Omental fat pad (tissue), 4 donors: ENCODE results near the gene DMRT1. TPM values are rescaled to one million over a fixed set of nuclear protein-coding genes. Genes with fewer than 3 reads are reported as not detected.
"Not testable (repeated sequence)": the region's sequence is repeated elsewhere in the genome, so short reads cannot be mapped to it uniquely, and the experiment has no call there.

Experiments used
- ATAC-seq: fragments of 150-250 bp; one replicate; pipeline ENCODE4 v1.9.1; 2016; ENCODE audit warnings: mild to moderate bottlenecking, moderate library complexity; ENCODE audit not compliant: low FRiP score
- DNase-seq: peaks from one replicate; pipeline ENCODE4 v3.0.0-alpha.2; 2019; ENCODE audit warnings: low spot score
- total RNA-seq, 4 donors: library from RNA; depleted of rRNA; stranded (reverse); fragments of >200 nt; gene quantifications; one replicate each; pipeline ENCODE4 v1.1.0, GENCODE V29; 2016
- TF ChIP-seq, protein P1 (sequence below), 3 donors: fragments of 450-650 bp; IDR thresholded peaks; one replicate each; pipeline ENCODE4 v1.5.1; 2016 to 2017; ENCODE audit warnings: antibody characterized with exemption in 3 of 3, mild to moderate bottlenecking in 3 of 3, moderate library complexity in 2 of 3

Gene DMRT1
- total RNA-seq, 4 donors from 2014 or later, result not detected

DNA sequence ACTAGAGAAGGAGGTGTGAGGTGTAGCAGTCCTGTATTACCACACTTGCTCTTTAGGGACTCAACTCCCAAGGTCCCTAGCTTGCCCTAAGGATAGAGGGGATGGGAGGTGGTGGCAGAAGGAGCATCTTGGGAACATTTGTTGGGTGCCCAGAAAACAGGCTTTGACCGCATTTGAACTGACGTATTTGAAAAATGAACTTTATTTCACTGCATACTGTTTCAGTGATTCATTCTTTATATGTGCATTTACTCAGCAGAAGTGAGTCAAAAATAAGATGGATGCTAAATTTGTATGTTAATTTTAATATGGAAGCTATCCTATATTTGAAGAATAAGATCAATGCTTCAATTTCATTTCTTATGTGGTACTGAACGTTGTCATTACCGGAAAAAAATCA is 153.7 kb downstream of the DMRT1 start:
- ATAC-seq, result no peak
- DNase-seq, result no peak
- TF ChIP-seq, protein P1, sequence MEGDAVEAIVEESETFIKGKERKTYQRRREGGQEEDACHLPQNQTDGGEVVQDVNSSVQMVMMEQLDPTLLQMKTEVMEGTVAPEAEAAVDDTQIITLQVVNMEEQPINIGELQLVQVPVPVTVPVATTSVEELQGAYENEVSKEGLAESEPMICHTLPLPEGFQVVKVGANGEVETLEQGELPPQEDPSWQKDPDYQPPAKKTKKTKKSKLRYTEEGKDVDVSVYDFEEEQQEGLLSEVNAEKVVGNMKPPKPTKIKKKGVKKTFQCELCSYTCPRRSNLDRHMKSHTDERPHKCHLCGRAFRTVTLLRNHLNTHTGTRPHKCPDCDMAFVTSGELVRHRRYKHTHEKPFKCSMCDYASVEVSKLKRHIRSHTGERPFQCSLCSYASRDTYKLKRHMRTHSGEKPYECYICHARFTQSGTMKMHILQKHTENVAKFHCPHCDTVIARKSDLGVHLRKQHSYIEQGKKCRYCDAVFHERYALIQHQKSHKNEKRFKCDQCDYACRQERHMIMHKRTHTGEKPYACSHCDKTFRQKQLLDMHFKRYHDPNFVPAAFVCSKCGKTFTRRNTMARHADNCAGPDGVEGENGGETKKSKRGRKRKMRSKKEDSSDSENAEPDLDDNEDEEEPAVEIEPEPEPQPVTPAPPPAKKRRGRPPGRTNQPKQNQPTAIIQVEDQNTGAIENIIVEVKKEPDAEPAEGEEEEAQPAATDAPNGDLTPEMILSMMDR (IDR thresholded peaks at IDR 0.05), result no peak

DNA sequence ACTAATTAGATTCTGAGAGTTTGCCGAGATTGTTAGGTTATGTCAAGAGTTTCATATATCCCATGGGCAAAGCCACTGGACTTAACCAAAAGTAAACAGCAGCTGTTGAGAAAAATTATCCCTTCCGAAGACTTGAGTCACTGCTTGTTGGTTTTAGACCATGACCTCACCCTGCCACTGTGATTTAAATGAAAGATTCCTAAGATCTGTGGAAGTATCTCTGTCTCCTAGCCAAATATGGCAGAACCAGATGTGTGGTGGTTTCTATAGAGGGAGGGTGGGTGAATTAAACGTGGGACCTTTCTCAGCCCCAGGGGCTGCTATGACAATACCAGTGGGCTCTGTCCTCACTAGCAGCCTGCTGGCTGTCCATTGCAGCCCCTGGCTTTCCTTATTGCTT is 154.3 kb downstream of the DMRT1 start:
- DNase-seq (no peak), ATAC-seq (no peak)
- TF ChIP-seq, protein P1 (IDR thresholded peaks at IDR 0.05), result no peak

DNA sequence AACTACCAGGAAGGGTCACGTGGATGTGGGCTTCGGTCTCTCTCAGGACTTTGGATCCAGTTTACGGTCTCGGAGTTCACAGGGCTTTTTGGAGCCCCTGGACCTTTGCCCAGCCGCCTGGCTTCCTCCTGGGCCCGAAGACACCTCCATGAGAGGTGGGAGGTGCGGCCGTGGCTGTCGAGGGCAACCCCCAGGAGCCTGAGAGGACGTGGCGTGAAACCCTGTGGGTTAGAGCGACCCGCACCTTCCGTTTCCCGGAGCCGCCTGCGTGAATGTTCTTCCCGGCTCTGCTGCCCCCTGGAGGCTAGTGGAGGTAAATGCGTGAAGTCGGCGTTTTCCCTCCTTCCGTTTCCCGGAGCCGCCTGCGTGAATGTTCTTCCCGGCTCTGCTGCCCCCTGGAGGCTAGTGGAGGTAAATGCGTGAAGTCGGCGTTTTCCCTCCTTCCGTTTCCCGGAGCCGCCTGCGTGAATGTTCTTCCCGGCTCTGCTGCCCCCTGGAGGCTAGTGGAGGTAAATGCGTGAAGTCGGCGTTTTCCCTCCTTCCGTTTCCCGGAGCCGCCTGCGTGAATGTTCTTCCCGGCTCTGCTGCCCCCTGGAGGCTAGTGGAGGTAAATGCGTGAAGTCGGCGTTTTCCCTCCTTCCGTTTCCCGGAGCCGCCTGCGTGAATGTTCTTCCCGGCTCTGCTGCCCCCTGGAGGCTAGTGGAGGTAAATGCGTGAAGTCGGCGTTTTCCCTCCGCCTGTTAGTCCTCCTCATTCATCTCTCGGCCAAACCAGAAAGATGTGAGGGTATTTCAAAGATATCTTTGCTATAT is 157.0 kb downstream of the DMRT1 start:
- ATAC-seq, DNase-seq: not testable (repeated sequence)

DNA sequence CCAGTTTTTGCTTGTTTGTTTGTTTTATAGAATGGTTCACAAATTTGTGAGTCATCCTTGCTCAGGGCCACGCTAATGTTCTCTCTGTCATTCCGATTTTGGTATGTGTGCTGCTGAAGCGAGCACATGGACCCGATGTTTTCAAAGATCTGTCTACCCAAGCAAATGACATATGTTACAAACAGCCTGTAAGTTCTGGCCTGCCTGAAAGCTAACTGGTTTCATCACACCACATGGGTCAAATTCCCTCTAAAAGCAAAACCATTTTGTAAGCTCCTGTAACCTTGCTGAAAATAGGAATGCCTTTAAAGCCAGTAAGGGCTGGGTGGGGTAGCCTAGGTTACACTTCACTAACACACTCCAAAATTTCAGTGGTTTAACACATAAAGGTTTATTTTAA is 160.3 kb downstream of the DMRT1 start:
- DNase-seq (no peak), ATAC-seq (no peak)
- TF ChIP-seq, protein P1 (IDR thresholded peaks at IDR 0.05), result no peak

DNA sequence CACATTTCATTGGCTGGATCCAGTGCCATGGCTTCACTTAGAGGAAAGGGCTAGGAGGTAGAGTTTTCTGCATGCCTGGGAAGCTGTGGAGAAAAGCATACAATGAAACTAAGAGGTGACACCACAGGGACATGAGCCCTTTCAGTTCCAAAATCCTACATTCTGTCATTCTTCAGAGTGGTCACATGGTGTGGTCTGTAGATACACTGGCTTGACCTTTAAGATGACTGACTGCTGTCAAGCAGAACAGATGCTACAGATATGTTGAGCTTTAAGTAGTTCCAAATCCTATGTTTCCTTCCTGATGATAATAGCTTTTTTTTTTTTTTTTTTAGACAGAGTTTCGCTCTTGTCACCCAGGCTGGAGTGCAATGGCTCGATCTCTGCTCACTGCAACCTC is 161.2 kb downstream of the DMRT1 start:
- DNase-seq (no peak), ATAC-seq (no peak)
- TF ChIP-seq, protein P1 (IDR thresholded peaks at IDR 0.05), result no peak

DNA sequence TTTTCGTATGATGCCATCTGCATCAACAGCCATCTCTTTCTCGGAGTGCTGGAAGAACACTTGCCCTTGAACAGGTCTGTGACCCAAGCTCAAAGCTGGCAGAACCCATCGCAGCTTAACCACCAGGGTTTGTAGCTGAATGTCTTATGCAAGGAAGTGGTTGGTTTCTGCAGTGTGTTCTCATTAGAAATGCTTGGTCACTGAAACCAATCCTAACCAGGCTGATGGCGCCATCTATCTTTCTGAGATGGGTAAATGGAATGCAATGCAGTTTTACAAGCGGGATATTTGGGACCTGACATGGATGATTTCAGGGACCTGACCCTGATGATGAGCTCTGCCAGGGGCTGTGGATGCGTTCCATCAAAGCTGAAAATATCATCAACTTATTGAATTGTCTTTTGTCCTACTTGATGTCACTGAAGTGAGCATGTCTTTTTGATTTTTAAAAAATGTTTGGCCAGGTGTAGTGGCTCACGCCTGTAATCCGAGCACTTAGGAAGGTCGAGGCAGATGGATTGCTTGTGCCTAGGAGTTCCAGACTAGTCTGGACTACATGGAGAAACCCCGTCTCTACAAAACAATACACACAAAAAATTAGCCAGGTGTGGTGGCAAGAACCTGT is 163.7 kb downstream of the DMRT1 start:
- no peak for ATAC-seq
- no peak for DNase-seq

DNA sequence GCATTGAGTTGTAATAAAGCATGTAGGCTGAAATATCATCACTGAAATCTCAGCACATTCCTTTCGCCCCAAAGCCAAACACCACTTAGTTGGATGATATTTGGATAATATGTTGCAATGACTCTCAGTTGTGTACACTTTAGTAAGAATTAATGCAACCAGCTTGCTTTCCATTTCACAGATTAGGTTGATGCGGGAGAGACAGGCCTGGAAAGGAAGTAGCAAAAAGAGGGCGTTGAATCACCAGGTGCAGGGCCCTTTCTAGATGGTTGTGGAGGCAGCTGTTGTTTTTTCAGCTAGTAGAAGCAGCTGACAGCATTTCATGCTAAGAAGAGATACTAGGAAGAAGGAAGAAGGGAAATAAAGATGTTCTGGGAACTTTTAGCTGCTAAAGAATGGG is 165.8 kb downstream of the DMRT1 start:
- ATAC-seq, result no peak
- no peak for DNase-seq
- TF ChIP-seq, protein P1 (IDR thresholded peaks at IDR 0.05), result no peak

More for the DNA sequence above, 163.7 kb downstream of the DMRT1 start:
- TF ChIP-seq, protein P1 (IDR thresholded peaks at IDR 0.05), result no peak
